OCI-LY7 (cell line): ENCODE data around the gene NFATC1.

Source experiments
- EZH2phosphoT487 ChIP-seq: fragments of 200-600 bp; sonication (generic); IDR thresholded peaks from 2 replicates; pipeline ENCODE4 v1.6.1; 2018; ENCODE audit warnings: low read depth, borderline replicate concordance, mild to moderate bottlenecking, mixed run types, antibody characterized with exemption, low read length, moderate library complexity, mixed read lengths
- TF ChIP-seq, protein P1 (sequence below): fragments of 200-600 bp; sonication (generic); conservative IDR thresholded peaks from 2 replicates; pipeline ENCODE4 v1.5.1; 2014; ENCODE audit warnings: mild to moderate bottlenecking, antibody characterized with exemption, low read length, moderate library complexity, mixed read lengths

DNA sequence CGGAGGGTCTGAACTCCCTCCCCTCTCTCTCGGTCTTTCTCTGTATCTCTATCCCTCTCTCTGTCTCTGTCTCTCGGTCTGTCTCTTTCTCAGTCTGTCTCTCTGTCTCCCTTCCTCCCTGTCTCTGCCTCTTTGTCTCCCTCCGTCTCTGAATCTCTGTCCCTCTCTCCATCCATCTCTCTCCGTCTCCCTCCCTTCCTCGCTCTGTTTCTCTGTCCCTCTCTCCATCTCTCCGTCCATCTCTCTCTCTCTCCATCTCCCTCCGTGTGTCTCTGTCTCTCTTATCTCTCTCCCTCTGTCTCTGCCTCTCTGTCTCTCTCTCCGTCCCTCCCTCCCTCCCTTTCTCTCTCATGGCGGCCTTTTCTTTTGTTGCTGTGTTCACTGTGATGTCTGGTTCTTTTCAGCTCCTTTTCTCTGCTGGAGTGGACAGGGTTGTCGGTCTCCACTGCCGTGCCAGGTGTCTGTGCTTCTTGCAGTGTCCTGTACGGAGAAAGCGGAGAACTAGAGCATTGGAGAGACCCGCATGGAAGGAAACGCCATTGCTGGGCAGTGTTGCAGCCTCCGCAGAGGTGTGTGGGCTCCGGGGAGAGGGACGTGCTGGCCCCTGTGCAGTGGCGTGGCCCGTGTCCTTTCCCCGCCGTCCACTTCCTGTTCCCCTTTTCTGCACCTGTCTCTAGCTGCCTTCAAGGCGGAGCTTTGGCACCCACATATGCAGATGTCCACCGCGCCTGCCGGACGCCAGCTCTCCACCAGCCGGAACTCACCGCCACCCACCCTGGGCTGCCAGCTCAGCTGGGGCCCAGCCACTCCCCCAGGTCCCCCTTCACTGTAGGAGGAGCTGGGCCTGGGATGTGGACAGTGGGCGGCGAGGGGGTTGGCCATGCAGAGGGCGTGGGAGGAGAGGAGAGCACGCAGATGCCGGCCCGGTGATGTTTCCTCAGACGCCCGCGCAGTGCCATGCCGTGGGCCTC is 113.1 kb downstream of the NFATC1 start:
- TF ChIP-seq, protein P1, sequence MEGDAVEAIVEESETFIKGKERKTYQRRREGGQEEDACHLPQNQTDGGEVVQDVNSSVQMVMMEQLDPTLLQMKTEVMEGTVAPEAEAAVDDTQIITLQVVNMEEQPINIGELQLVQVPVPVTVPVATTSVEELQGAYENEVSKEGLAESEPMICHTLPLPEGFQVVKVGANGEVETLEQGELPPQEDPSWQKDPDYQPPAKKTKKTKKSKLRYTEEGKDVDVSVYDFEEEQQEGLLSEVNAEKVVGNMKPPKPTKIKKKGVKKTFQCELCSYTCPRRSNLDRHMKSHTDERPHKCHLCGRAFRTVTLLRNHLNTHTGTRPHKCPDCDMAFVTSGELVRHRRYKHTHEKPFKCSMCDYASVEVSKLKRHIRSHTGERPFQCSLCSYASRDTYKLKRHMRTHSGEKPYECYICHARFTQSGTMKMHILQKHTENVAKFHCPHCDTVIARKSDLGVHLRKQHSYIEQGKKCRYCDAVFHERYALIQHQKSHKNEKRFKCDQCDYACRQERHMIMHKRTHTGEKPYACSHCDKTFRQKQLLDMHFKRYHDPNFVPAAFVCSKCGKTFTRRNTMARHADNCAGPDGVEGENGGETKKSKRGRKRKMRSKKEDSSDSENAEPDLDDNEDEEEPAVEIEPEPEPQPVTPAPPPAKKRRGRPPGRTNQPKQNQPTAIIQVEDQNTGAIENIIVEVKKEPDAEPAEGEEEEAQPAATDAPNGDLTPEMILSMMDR: no peak
- TF ChIP-seq EZH2phosphoT487: no peak
